ENCODE data around the gene FYTTD1.
A peak's percentile ranks its signal among the peaks of the same experiment; 100 is the strongest.

Gene FYTTD1

GRCh38 chr3:197791892-197792647 lies 42.4 kb downstream of the FYTTD1 start:
- peak; percentile 53 for DNase-seq (ENCODE audit: low spot score)

DNA sequence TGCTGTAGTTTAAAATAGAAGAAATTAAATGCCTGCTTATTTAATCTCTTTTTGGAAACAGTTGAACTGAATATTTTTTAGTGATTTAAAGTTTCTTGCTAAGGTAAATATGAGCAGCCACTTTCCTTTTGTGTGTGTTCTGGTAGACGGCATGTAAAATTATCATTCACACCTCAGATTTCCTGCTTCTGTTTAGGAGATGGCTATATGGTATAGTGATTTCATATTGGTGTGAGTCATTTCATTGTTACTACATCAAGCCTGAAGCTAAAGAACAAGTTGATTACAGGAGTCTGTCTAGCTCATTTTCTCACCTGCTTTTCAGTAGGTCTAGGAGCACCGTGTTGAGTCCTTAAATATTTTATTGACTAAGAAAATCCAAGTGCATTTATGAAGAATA lies 43.6 kb downstream of the FYTTD1 start:
- no peak for DNase-seq (ENCODE audit: low spot score)

- DNase-seq (ENCODE audit: low spot score): no peak
Observed at GRCh38 chr3:197794115-197794514, 44.4 kb downstream of the FYTTD1 start.

GRCh38 chr3:197795200-197795599 lies 45.5 kb downstream of the FYTTD1 start:
- DNase-seq (ENCODE audit: low spot score): no peak

- no peak for DNase-seq (ENCODE audit: low spot score)
Observed at GRCh38 chr3:197796087-197796486, 46.4 kb downstream of the FYTTD1 start.

DNA sequence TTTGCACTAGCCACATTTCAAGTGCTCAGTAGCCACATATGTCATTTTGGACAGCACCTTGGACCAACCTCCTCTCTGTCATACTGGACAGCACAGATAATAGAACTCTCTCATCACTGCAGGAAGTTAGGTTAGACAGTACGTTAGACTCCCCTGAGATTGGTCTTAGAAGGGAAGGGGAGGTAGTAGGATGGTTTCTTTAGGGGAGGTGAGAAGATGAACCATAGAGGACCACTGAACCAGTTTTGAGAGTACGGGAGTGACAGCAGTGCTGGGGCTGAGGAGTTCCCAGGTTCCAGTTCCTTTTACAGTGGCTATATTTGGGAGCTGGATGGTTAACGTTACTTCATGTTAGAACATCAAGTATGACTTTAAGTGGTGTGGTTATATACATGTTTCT lies 49.2 kb downstream of the FYTTD1 start:
- DNase-seq (ENCODE audit: low spot score): no peak

- DNase-seq (ENCODE audit: low spot score): no peak
Observed at GRCh38 chr3:197800379-197800778, 50.7 kb downstream of the FYTTD1 start.

DNA sequence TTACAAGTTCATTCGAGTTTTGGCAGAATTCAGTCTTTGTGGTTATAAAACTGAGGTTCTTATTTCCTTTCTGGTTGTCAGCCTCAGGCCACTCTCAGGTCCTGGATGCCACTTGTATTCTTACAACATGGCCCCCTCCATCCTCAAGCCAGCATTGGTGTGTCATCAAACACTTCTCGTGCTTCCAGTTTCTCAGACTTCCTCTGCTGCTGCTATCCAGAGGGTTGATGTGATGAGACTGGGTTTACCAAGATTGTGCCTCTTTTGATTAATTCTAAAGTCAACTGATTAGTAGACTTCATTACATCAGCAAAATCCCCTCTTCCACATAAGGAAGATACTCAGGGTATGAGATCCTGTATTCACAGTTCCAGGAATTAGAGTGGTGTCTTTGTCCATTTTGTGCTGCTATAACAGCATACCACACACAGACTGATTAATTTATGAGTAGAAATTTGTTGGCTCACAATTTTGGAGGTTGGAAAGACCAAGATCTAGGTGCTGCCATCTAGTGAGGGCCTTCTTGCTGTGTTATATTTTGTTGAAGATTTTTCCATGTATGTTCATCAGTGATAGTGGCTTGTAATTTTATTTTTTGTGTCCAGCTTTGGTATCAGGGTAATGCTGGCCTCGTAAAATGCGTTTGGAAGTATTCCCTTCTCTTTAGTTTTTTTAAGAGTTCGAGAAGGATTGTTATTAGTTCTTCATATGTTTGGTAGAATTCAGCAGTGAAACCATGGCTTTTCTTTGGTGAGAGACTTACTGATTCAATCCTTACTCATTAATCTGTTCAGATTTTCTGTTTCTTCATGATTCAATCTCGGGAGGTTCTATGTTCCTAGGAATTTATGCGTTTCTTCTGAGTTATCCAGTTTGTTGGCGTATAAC lies 52.5 kb downstream of the FYTTD1 start:
- no peak for DNase-seq (ENCODE audit: low spot score)

GRCh38 chr3:197802779-197803459 lies 53.2 kb downstream of the FYTTD1 start:
- DNase-seq (ENCODE audit: low spot score): no peak

DNA sequence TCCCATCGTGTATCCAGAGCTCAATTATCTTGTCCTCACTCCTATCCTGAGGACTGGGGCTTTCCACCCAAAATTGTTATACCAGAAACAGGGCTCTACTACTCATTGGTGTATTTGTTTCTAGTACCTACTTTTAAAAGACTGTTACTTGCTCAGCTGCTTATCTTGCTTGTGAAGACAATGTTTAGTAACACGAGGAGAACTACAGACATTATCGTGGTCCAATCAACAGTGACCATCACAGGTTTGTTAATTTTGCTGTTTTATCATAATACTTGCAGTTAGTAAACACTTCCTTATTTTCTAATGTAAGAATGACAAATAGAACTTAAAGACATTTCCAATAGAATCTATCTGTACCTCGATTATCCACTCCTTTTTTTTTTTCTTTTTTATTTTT lies 54.8 kb downstream of the FYTTD1 start:
- no peak for DNase-seq (ENCODE audit: low spot score)

GRCh38 chr3:197807969-197808587 lies 58.4 kb downstream of the FYTTD1 start:
- DNase-seq (ENCODE audit: low spot score): peak; percentile 44

GRCh38 chr3:197809356-197810020 lies 59.8 kb downstream of the FYTTD1 start:
- peak; percentile 67 for DNase-seq (ENCODE audit: low spot score)

DNA sequence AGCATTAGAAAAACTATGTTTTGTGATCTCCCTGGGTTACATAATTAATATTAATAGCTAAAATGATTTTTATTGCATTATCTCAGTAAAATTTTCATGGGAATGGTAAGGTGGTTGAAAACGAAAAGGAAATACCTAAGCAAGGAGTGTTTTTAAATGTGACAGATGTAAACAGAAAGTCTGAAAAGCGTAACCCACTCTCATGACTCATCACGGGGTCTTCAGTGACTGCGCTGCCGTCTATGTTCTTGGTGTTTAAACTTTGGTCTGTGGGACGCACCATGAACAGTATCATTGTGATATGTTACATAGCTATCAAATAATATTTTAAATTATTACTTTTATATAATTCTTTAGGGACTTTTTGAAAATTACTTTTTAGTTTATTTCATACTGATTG lies 61.2 kb downstream of the FYTTD1 start:
- DNase-seq (ENCODE audit: low spot score): no peak

DNA sequence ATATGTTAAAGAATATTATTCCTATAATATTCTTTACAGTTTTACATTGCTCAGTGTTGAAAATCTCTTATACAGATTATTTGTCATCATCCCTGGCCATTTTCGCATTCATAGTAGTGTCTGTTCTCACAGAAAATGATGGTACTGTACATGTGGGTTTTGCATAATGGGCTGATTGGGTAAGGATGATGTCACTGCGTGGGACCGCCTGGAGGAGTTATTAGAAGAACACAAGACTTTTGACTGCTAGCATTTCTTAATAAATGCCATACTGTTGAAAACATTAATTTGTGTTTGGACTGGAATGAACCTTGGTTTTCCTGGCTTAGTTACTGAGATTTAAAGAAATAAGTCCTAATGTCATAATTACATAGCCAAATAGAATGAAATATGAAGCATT lies 61.7 kb downstream of the FYTTD1 start:
- peak; percentile 56 for DNase-seq (ENCODE audit: low spot score)

DNA sequence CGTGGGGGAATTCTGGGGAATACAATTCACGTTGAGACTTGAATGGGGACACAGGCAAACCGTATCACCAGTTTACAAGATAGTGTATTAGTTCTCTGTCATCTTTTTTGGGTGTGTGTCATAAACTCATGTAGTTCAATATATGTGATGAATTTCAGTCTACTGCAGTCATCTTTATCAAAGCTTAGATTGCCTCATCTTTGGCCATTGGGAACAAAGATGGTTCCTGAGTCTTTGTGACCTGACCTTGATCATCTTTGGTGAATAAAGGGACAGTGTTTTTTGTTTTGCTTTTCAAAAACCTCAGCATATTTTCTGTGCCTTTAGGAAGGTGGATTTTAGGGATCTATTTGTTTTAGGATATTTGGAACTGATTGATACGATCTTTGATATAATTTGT lies 64.7 kb downstream of the FYTTD1 start:
- DNase-seq (ENCODE audit: low spot score): no peak

- DNase-seq (ENCODE audit: low spot score): no peak
Observed at GRCh38 chr3:197820550-197821335, 71.1 kb downstream of the FYTTD1 start.

DNA sequence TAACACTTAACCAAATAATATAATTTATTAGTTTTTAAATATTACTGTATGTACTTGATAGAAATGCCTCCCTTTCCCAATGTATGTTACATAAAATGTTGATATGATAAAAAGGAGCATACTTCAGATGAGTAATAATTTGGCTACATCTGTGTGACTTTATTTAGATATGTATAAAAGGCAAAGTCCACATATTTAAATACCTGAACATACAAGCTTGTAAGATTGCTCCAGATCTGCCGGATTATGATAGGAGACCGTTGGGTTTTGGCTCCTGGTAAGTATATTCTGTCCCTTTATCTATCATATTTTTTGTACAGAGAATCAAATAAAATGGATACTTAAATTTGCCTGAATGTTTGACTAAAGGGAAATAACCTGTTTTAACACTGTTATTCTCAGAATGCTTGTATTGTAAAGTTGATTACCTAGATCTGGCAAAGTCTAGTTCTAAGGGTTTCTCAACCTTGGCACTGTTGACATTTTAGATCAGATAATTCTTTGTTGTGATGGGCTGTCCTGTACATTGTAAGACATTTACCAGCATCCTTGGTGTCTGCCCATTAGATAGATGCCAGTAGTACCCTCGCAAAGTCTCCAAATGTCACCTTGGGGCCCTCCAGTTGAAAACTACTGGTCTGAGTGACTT lies 79.8 kb downstream of the FYTTD1 start:
- no peak for DNase-seq (ENCODE audit: low spot score)

DNA sequence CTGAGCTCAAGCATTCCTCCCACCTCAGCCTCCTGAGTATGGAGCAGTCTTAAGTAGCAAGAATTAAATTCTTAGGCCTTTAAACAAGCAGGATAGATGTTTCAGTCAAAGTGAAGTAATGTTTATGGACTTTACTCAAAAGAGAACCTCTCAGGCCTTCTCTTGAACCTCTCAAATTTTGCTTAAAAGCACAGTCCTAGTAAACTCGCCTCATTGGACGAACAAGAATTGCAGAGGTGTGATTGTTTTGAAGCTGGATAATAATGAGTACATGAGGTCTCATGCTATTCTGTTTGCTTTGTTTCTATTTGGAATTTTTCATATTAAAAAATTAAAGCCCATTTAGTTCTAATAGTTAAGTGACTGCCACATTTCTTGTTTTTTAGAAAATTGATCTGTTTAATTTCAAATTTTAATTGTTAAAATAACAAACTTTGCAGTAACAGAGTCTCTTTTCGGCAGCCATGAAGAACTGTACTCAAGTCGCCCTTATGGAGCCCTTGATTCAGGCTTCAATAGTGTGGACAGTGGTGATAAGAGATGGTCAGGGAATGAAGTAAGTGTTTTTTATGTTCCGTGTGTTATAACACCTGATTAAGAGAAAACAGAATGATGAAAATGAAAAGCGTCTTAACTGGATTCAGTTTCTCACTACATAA lies 80.8 kb downstream of the FYTTD1 start:
- no peak for DNase-seq (ENCODE audit: low spot score)

DNA sequence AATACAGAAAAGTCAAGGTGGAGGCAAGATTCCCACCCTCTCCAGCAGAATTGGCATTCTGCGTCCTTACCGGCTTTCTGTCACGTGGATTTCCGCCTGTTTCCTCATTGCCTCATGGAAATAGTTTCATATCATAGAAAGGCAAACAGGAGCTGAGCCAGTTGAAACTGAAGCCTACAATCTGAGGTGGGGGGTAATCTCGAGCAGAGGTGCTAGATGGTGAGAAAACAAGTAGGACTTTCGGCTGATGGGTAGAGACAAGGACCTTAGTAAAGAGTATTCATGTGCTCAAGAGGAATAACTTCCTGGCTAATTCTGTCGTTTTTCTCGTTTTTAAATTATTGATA lies 81.3 kb downstream of the FYTTD1 start:
- DNase-seq (ENCODE audit: low spot score): no peak
